SK-N-SH (cell line): ENCODE results near the gene F2. TPM values are rescaled to one million over a fixed set of nuclear protein-coding genes. Genes with fewer than 3 reads are reported as not detected.

ENCODE experiments used
- CTCF ChIA-PET: fragments of 300-600, 350-600 bp; formaldehyde crosslinking; extraction: SDS; loops from one replicate; lab custom pipeline; 2021; lab: Yijun Ruan, JAX
- POLR2A ChIA-PET: fragments of 350-600 bp; sonication (Branson Sonifier 250); formaldehyde crosslinking; extraction: SDS; loops from one replicate; lab custom pipeline; 2020; ENCODE audit warnings: antibody characterized with exemption, inconsistent platforms; lab: Yijun Ruan, JAX
- DNase-seq: peaks from one replicate; pipeline ENCODE4 v3.0.0; 2012
- H2AFZ ChIP-seq: fragments of 200-600 bp; sonication (generic); 2 replicates; pipeline ENCODE4 v1.8.1; 2016; ENCODE audit warnings: antibody characterized with exemption, mild to moderate bottlenecking, low read depth
- H3F3A ChIP-seq: fragments of 200-600 bp; sonication (generic); replicated peaks from 2 replicates; pipeline ENCODE3; 2016; ENCODE audit warnings: antibody characterized with exemption, mild to moderate bottlenecking; ENCODE audit not compliant: insufficient read depth
- H3K27ac ChIP-seq, 2 experiments: fragments of 200-500 bp in 1 of 2; fragments of 200-600 bp in 1 of 2; sonication (Bioruptor generic) in 1 of 2; sonication (generic), shearing (Covaris generic) in 1 of 2; 2 replicates each; pipeline versions ENCODE4 v1.5.1 to v1.6.1; 2014 to 2016; ENCODE audit warnings: low read depth in 2 of 2, inconsistent platforms in 1 of 2, low read length in 1 of 2, mild to moderate bottlenecking in 1 of 2, mixed read lengths in 1 of 2
- H3K27me3 ChIP-seq: fragments of 200-600 bp; sonication (generic), shearing (Covaris generic); 2 replicates; pipeline ENCODE4 v1.6.1; 2016; ENCODE audit warnings: mixed run types; ENCODE audit not compliant: insufficient read depth
- H3K36me3 ChIP-seq, 2 experiments: fragments of 200-500 bp in 1 of 2; fragments of 200-600 bp in 1 of 2; sonication (Bioruptor generic) in 1 of 2; sonication (generic) in 1 of 2; replicated peaks in 1 of 2; 2 replicates each; pipeline versions ENCODE3 to v1.5.1; 2014 to 2016; ENCODE audit warnings: low read length in 1 of 2, mild to moderate bottlenecking in 1 of 2; ENCODE audit not compliant: insufficient read depth in 2 of 2, control insufficient read depth in 1 of 2
- H3K4me1 ChIP-seq, 2 experiments: fragments of 200-500 bp in 1 of 2; fragments of 200-600 bp in 1 of 2; sonication (Bioruptor generic) in 1 of 2; sonication (generic), shearing (Covaris generic) in 1 of 2; 2 replicates each; pipeline versions ENCODE4 v1.5.1 to v1.6.1; 2014 to 2016; ENCODE audit warnings: low read depth in 1 of 2, low read length in 1 of 2, mixed run types in 1 of 2; ENCODE audit not compliant: insufficient read depth in 2 of 2, control insufficient read depth in 1 of 2
- H3K4me2 ChIP-seq: fragments of 200-600 bp; sonication (generic), shearing (Covaris generic); 2 replicates; pipeline ENCODE4 v1.6.1; 2017; ENCODE audit warnings: mixed run types
- H3K4me3 ChIP-seq, 2 experiments: fragments of 200-500 bp in 1 of 2; fragments of 200-600 bp in 1 of 2; sonication (Bioruptor generic) in 1 of 2; sonication (generic), shearing (Covaris generic) in 1 of 2; 2 replicates each; pipeline versions ENCODE4 v1.5.1 to v1.8.1; 2014 to 2016; ENCODE audit warnings: low read depth in 2 of 2, inconsistent platforms in 1 of 2, low read length in 1 of 2, mild to moderate bottlenecking in 1 of 2, mixed read lengths in 1 of 2, moderate library complexity in 1 of 2
- H3K79me2 ChIP-seq: fragments of 200-600 bp; sonication (generic); 2 replicates; pipeline ENCODE4 v1.8.1; 2017; ENCODE audit warnings: mild to moderate bottlenecking; ENCODE audit not compliant: insufficient read depth
- H3K9ac ChIP-seq: fragments of 200-600 bp; sonication (generic); 2 replicates; pipeline ENCODE4 v1.6.1; 2017; ENCODE audit warnings: mixed run types
- H3K9me2 ChIP-seq: fragments of 200-600 bp; sonication (generic); 2 replicates; pipeline ENCODE4 v1.6.1; 2017; ENCODE audit warnings: mixed run types
- H3K9me3 ChIP-seq: fragments of 200-600 bp; sonication (generic); 2 replicates; pipeline ENCODE4 v1.6.1; 2017; ENCODE audit warnings: mixed run types, mild to moderate bottlenecking, moderate library complexity
- H4K20me1 ChIP-seq: fragments of 200-600 bp; sonication (generic); 2 replicates; pipeline ENCODE4 v1.6.1; 2017; ENCODE audit warnings: mild to moderate bottlenecking, mixed run types; ENCODE audit not compliant: insufficient read depth
- ELF1 ChIP-seq: IDR thresholded peaks from 2 replicates; pipeline ENCODE4 v1.4.0; 2012
- GATA2 ChIP-seq: sonication (generic); formaldehyde crosslinking; IDR thresholded peaks from 2 replicates; pipeline ENCODE4 v1.5.0; 2020; ENCODE audit warnings: mild to moderate bottlenecking, missing genetic modification reagents
- JUND ChIP-seq: IDR thresholded peaks from 2 replicates; pipeline ENCODE4 v1.4.0; 2012
- MEF2A ChIP-seq: IDR thresholded peaks from 2 replicates; pipeline ENCODE4 v1.4.0; 2012; ENCODE audit warnings: low read depth, borderline replicate concordance
- MXI1 ChIP-seq: IDR thresholded peaks from 2 replicates; pipeline ENCODE4 v1.6.1; 2012; ENCODE audit warnings: mild to moderate bottlenecking, low read depth, low read length, improper control_type of control experiment
- NRF1 ChIP-seq: IDR thresholded peaks from 2 replicates; pipeline ENCODE4 v1.6.1; 2012; ENCODE audit warnings: low read depth, mild to moderate bottlenecking, low read length
- TAF1 ChIP-seq: IDR thresholded peaks from 2 replicates; pipeline ENCODE4 v1.6.1; 2012; ENCODE audit warnings: low read depth, mild to moderate bottlenecking, low read length, moderate library complexity, borderline replicate concordance
- TCF12 ChIP-seq: IDR thresholded peaks from 2 replicates; pipeline ENCODE4 v1.4.0; 2012
- WGBS: methylation state at CpG from one replicate; pipeline ENCODE4 v1.1.6; 2017; ENCODE audit warnings: low lambda C conversion rate; 5-methylcytosine and 5-hydroxymethylcytosine counted together
- polyA plus RNA-seq, 3 experiments: library from polyadenylated mRNA; depleted of rRNA; stranded (reverse); fragments of >200 nt; gene quantifications; 2 replicates each; pipeline ENCODE4 v1.2.3, GENCODE V29; 2012
- TF ChIP-seq, protein P1 (sequence below): IDR thresholded peaks from 2 replicates; pipeline ENCODE4 v1.4.0; 2012; ENCODE audit warnings: low read depth, borderline replicate concordance
- TF ChIP-seq, protein P2 (sequence below): IDR thresholded peaks from 2 replicates; pipeline ENCODE4; 2012

F2 gene
- polyA plus RNA-seq, 1 of the 3 experiments (the other 2 are of a cell fraction), result 0.07 TPM

DNA sequence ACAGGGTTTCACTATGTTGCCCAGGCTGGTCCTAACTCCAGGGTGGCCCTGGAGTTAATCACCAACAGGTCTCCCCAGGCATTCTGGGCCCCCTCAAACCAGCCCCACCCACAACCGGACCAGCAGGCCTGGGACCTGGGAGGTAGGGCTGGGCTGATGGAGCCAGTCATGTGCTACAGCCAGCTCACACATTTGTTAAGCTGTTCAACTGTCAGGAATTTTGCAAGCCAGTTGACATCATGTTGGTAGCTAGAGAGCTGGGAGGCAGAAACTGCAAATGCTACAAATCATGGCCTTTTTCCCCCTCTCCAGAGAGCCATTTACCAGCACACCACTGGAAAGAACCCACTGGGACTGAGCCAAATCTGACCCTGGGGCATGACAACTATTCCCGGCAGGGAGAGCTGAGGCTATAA is 25.4 kb upstream of the F2 start:
- Histone ChIP-seq H3K9me2 (no peaks in the 10 kb centered on the region), H3K79me2 (peaks cover 26% of the 10 kb centered on the region), H3F3A (no peaks in the 10 kb centered on the region), H3K4me1 (peaks cover under 1 to 28% of the 10 kb centered on the region in 2 experiments; a peak in 2 of 4 replicates), H3K36me3 (peaks cover 24 to 35% of the 10 kb centered on the region in 2 experiments), H3K4me2 (no peak overlapping the region), H3K27me3 (no peaks in the 10 kb centered on the region), H3K9me3 (no peaks in the 10 kb centered on the region), H3K4me3 (no peak overlapping the region), H3K27ac (no peak overlapping the region), H2AFZ (no peak overlapping the region), H4K20me1 (peaks cover 5% of the 10 kb centered on the region; the same call in 1 of the 2 replicates), H3K9ac (no peak overlapping the region)
- POLR2A ChIA-PET, result interaction anchor here (1.1 kb wide), 1 partner anchor 68 kb away, joined by 3 read pairs; no protein-coding TSS in a partner anchor
- WGBS, result 100% methylated on average over 2 of the region's 2 CpGs
- TF ChIP-seq NRF1, result no peak
- no peak for TF ChIP-seq TAF1
- no peak for TF ChIP-seq MEF2A
- no peak for TF ChIP-seq JUND
- TF ChIP-seq, protein P1, sequence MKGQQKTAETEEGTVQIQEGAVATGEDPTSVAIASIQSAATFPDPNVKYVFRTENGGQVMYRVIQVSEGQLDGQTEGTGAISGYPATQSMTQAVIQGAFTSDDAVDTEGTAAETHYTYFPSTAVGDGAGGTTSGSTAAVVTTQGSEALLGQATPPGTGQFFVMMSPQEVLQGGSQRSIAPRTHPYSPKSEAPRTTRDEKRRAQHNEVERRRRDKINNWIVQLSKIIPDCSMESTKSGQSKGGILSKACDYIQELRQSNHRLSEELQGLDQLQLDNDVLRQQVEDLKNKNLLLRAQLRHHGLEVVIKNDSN, result no peak
- CTCF ChIA-PET, result interaction anchor here (0.6 kb wide), 1 partner anchor 239 kb away, joined by 4 read pairs; no protein-coding TSS in a partner anchor
- DNase-seq, result no peak

DNA sequence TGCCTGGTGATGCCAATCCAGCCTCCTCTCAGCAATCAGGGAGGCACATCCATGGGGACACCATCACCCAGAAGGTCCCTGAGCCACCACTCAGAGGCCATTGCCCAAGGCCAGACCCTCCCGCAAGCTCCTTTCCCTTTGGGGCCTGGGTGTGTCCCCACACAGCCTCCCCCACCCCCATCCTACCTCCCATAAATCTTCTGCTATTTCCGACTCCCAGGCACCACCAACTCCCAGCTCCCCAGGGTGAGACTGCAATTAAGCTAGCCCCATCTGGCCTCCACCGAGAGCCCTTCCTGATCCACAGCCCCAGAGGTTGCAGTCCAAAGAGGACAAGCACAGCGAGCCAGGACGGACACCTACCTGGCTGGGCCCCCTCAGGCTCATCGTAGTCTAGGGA is 24.9 kb upstream of the F2 start:
- H3K79me2 ChIP-seq, result peaks cover 30% of the 10 kb centered on the region
- no peak for DNase-seq
- peaks cover 5% of the 10 kb centered on the region; the same call in 1 of the 2 replicates for H4K20me1 ChIP-seq
- no peaks in the 10 kb centered on the region for H3K27me3 ChIP-seq
- WGBS, result 90% methylated on average over 5 of the region's 6 CpGs
- CTCF ChIA-PET, result interaction anchor here (0.6 to 1.0 kb wide), 2 partner anchors 111 to 204 kb away, joined by 3 read pairs; no protein-coding TSS in a partner anchor
- H3K27ac ChIP-seq, result no peak overlapping the region
- no peak overlapping the region for H2AFZ ChIP-seq
- no peaks in the 10 kb centered on the region for H3K9me2 ChIP-seq
- H3K4me1 ChIP-seq, result peaks cover 5 to 30% of the 10 kb centered on the region in 2 experiments; a peak in 3 of 4 replicates
- peaks cover 24 to 35% of the 10 kb centered on the region in 2 experiments for H3K36me3 ChIP-seq
- H3K4me2 ChIP-seq, result no peak overlapping the region
- TF ChIP-seq, protein P1, result no peak
- no peak for TF ChIP-seq ELF1
- no peak for TF ChIP-seq TCF12
- TF ChIP-seq, protein P2, sequence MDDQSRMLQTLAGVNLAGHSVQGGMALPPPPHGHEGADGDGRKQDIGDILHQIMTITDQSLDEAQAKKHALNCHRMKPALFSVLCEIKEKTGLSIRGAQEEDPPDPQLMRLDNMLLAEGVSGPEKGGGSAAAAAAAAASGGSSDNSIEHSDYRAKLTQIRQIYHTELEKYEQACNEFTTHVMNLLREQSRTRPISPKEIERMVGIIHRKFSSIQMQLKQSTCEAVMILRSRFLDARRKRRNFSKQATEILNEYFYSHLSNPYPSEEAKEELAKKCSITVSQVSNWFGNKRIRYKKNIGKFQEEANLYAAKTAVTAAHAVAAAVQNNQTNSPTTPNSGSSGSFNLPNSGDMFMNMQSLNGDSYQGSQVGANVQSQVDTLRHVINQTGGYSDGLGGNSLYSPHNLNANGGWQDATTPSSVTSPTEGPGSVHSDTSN, result no peak
- no peak for TF ChIP-seq GATA2 (CRISPR knock-in tag)
- TF ChIP-seq MXI1, result no peak
- no peak for TF ChIP-seq JUND
- no peak overlapping the region for H3K4me3 ChIP-seq
- H3K9ac ChIP-seq, result no peak overlapping the region
- no peaks in the 10 kb centered on the region for H3F3A ChIP-seq
- POLR2A ChIA-PET, result no interaction called here
- no peaks in the 10 kb centered on the region for H3K9me3 ChIP-seq
